HK-2 (cell line): ENCODE results near the gene SHTN1.

Source experiments
- DNase-seq: peaks from one replicate; pipeline ENCODE4 v3.0.0-alpha.2; 2018; ENCODE audit not compliant: unreplicated experiment

The SHTN1 gene

DNA sequence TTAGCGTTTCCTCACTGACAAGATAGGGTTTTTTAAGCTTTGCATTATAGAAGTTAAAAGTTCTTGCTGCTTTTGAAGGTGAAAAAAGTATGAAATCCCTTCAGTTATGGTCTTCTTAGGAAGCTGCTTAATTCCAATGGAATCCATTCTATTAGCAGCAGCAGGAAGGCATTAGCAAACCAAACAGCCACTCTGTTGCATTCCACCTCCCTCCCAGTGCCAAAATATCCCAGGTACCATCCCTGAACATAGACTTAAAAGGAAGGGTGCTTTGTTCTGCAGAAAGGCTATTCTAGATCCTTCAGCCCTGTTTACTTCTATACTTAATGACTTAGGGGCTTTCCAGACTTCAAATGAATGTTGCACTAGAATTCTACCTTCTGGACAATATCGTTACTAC is 131.9 kb downstream of the SHTN1 start:
- DNase-seq, result no peak

DNA sequence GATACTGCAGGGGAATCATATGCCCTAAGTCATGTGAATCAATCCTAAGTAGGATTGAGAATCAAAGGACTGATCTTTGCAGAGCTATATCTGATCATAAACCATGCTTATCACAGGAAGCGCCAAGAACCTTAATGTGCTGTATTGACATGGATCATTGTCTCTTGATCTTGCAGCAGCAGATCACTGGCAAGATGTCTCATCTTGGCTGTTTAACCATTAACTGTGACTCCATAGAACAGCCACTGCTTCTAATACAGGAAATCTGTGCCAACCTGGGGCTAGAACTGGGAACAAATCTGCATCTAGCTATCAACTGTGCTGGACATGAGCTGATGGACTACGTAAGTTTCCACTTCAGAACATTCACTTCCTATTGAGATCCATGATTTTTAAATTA is 134.0 kb downstream of the SHTN1 start:
- DNase-seq, result no peak

DNA sequence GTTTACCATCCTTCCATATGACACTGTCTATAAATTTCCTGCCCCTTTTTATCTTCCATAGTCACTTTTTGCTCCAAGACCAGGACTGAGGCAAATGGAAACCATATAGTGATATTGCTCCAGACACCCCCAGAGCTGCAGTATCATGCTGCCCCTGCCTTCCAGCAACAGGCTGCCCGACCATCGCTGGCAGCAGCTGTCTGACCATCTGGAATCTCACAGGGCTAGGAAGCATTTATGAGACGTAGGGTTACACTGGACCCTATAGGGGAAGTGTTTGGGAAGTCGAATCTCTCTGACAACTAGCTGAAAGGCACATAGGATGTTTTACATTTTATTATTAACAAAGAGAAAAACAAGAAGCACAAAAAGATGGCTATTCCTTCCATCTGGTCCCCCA is 136.3 kb downstream of the SHTN1 start:
- DNase-seq, result no peak

DNA sequence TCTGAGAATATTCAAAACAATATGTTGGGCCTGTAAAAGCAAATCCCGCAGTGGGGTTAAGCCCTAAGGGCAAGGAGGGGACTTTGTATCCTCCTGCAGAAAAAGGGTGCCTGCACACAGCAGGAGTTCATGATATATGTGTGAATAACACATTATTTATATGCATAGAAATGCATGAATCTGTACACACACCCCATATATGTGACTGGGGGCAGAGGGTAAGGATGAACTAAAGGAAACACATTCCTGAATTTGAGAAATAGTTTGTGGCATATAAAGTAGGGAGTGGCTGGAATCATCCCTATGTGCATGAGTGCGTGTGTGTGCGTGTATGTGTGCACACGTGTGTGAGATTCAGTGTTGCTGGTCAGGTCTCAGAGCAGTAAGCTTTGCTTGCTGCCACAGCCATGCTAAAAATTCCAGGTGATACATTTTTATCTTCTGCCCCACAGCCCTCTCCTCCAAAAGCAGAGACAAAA is 136.8 kb downstream of the SHTN1 start:
- no peak for DNase-seq

DNA sequence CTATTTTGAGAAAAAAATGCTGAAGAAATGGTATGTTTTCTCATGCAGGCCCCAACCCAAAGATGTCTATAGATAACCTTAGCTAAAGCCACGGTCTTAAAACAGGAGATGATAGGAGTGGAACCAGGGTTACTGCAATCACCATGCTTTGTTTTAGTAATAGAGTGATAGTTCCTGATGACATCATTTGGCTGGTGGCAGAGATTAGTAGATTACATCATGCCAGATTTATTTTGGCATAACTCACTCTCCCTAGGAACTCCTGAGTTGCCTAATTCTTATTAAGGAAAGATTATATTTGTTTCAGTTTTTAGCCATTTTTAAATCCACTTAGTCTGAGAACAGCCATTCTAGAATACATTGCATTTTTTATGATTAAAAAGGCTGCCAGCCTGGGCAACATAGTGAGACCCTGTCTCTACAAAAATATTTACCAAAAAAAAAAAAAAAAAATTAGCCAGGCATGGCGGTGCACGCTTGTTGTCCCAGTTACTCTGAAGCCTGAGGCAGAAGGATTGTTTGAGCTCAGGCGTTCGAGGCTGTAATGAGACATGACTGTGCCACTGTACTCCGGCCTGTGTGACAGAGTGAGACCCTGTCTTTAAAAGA is 137.9 kb downstream of the SHTN1 start:
- no peak for DNase-seq

DNA sequence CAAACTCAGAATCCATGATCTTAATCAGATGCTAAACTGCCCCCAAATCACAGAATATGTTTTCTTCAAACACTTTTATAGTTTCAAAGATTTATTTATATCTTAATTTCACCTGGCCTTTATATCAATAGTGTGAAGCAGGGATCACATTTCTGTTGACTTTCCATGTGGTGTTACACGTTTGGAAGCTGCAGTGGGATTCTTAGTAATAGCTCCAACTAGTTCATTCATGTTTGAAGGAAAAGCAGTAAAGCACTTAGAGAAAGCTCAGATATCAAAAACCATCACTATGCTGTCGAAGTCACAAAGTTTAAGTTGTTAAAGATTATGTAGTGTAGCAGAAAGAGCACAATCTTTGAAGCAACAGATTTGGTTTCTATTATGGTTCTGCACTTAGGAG is 138.9 kb downstream of the SHTN1 start:
- DNase-seq, result no peak

DNA sequence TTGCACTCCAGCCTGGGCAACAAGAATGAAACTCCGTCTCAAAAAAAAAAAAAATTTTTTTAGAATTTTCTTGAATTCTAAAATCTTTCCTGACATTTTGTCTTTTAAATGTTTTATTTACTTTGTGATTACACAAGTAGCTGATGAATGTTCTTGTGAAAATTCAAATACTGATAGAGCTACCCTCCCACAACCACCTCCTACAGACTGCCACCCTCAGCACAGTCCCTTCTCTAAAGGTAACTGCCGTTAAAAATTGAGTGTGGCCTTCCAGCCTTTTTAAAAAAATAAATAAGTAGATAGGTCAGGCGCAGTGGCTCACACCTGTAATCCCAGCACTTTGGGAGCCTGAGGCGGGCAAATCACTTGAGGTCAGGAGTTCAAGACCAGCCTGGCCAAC is 140.6 kb downstream of the SHTN1 start:
- DNase-seq, result no peak

DNA sequence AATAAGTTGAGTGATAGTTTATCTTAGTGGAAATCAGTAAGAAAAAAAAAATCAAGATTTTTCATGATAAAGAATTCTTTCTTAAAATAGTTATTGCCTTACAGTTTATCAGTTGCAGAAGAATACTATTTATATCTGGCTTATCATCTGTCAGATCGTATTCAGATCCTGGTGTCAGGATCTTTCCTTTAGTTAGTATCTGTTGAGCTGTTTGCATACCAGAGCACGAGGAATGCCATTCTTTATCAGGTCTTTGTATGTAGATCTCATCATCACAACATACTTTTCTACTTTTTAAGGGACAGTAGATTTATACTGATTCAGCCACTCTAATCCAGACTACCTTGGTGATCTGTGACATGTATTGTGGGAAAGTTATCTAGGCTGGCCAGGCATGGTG is 143.2 kb downstream of the SHTN1 start:
- no peak for DNase-seq

DNA sequence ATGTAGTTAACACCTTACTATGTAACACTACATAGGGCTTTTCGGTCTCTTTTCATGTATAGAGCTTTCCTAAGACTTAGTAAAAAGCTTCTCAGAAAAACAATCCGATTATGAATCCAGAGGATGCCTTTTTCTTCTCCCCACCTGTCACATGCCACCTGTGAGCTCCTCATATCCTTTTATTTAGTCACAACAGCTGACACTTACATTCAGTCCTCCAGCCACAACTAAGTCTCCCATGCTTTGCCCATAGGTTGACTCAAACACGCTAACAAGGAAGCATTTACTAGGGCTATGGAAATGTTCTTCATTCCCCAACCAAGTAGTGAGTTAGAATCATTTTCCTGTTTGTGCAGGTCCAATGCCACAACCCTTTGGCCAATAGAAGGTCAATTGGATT is 147.8 kb downstream of the SHTN1 start:
- DNase-seq, result no peak

DNA sequence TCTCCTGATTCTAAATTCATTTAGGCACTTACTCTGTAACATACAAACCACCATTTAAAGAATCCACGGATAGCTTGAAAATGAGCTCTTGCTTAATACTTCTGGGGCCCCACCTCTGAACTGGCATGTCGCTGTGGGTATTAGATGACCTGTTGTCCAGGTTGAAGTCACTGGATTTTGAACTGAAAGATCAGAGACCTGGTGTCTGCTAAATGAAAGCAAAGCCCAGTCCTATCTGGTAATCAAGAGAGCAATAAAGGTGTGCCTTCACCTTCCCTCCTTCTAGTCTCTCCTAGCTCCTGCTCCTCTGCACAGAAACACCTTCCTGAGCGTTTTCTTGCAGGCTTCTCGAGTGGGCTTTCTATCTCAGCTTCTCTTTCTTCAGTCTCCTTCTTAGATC is 151.3 kb downstream of the SHTN1 start:
- DNase-seq, result no peak

DNA sequence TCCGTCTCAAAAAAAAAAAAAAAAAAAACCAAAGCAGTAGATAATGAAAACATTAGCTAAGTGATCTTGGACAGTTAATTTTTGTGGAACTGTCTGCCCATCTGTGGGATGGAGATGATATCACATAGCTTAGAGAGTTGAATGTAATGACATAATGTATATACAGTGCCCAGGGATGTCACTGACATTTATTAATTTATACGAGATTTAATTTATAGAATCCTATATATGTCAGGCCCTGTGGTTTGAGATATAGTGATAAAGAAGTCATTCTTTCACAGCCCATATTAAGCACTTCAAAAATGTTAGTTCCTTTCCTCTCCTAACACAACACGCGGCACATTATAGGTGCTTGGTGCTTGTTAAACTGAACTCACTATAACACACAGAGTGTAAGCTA is 151.7 kb downstream of the SHTN1 start:
- no peak for DNase-seq

DNA sequence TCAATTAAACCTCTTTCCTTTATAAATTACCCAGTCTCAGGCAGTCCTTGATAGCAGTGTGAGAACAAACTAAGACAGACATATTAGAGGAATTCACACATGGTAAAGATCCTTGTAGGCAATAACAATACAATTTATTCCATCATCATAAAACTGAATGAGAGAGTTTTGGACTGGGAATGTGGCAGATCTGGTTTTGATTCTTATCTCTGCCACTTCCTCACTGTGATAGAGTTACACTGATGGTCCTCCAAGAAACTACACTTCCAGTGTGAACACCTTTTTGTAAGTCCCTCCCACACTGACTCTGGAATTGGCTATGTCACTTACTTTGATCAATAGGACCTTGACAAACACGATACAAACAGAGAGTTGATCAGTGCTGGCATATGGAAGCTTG is 152.7 kb downstream of the SHTN1 start:
- no peak for DNase-seq

DNA sequence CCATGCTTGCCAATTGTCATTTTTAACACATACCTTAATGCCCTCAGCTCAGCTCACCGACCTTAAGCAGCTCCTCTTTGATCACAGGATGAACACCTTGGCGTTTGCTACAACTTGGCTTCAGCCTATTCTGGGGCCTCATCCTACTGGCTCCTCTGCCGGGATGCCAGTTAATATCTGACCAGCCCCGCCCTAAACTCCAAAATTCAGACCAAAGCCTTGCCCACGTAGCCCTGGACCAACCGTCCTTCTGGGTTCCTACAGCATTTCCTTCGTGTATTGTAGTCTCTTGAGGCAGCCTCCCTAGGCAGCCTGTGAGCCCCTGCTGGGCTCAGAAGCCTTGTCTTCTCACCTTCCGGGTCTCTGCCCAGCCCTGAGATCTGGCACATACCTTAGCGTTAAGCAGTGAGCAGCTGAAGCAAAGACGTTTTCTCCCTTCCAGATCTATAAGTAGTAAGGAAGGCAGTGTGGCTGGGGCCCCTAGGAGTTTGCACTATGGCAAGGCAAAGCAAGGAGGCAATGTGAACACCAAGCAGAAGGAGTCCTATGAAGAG is 154.9 kb downstream of the SHTN1 start:
- no peak for DNase-seq

DNA sequence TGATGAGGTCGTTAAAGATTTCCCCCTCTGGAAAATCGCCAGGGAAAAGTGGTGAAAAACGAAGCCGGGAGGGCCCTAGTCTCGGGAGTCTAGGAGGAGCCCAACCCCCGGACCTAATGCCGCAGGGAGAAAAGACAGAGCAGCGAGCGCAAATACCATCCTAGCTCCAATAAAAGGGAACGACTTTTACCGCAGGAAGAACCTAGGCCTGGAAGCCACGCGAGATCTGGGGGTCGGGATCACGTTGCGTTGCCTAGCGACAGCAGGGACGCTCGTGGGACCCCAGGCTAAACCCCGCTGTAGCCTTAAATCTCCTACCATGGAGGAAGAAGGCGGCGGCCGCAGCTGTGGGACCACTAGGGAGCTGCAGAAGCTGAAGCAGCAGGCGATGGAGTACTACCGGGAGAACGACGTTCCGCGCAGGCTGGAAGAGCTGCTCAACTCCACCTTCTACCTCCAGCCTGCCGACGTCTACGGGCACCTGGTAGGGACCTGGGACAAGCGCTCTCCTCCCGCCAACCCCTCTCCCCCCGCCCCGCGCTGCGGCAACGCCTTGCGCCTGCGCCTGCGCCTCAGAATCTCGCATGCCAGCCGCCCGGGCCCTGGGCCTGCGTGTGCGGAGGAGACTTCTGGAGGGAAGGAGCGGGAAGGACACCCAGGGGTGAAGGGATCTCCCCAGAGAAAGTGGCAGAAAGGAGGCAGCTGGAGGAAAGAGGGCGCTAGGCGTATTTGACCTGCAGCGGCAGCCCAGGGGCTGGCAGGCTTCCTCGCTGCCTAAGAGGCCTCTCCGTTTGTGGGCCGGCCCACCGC is 155.5 kb downstream of the SHTN1 start, which contains the start of gene ENO4:
Gene ENO4, plus strand, starts transcription at position 252 of the 810 bp plus-strand sequence. Its CDS starts 68 bp downstream, at position 320.
- DNase-seq, result peak; percentile 88

DNA sequence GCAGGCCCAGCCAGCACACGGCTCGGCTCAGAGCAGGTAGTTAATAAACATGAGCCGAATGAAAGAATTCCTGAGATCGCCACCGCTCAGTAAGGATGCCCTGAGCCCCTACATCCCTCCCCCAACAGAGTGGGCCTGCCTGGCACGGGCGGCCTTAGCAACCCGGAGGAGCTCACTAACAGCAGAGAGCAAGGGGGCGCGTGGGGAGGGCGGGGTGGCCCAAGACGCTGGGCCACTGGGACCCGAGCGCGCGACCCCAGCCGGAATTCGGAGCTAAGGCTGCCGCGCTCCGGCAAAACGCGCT is 156.1 kb downstream of the SHTN1 start:
- no peak for DNase-seq

DNA sequence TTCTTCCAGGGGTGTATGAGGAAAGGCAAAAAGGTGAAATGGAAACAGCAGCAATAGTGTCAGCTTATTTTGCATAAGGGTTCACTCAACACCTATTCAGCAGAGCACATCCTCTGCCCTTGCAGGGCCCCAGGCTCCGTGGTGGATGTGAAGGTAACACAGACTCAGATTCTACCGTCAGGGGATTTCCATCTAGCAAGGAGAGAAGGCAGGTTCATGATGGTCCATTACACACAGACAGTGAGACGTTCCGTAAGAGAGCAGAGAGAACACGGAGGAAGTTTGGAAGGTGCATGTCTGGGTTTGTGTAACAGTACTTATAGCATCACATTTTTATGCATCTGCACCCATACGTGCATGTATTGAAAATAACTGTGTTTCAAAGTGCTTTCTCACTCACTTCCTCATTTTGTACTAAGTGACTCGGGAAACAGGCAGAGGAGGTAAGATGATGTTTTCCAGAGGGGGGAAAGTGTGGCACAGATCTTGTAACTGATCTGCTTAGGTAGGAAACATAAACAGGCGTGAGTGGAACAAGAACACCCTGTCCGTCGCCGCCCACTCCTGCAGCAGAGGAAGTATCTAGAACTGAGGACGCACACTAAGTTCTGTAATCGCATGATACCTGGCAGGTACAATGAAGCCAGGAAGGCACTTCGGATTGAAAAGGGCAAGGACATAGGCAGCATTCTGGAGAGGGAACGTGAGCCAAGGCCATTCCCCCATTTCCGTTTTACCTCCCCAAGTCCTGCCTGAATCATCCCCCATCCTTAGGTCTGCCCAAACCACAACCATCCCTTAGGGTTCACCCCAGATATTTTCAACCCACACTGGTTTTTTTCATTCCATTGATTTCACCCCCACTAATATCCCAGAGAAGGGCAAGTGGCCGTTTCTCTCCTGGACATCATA is 156.7 kb downstream of the SHTN1 start:
- no peak for DNase-seq

DNA sequence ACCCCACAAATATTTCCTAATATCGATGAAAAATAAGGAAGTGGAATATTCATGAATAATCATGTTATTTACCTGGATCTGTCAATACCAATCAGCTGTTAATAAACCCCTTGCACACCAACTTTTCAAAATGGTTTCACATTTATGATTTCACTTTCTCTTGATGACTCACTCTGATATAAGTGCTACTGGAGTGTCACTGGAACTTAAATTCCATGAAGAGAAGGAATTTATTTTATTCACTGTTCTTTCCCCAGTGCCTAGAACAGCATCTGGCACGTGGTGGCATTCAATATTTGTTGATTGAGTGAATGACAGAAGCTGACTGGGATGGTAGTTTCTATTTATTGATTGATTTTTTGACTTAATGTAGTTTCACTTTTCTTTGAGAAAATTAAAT is 159.2 kb downstream of the SHTN1 start:
- no peak for DNase-seq

DNA sequence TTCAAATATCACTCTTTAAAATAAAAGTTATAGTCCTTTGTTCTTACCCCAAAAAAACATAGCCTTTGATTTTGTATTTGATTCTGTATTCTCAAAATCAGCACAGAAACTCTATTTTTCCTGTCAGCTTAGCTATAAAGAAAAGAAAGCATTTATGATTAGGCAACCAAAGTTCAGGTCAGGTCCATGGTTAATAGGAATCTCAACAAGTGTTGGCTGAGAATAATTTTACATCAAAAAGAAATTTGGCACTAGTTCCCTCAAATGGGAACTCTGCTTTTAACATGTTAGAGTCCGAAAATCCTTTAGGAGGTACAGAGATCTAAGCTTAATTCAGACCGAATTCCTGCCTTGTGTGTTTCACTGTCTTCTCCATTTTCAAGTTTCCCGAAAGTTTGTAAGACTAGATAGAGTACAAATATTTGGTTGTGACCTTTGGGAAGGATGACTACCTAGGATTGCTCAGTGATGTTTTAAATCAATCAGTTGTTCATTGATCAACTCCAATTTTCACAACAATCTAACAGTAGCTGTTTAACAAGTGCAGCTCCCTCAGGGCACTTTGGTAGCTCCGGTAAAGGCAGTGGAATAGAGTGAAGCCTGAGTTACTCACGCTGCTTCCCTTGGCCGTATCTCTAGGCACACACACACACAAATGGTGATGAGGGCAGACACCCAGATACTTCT is 164.5 kb downstream of the SHTN1 start:
- DNase-seq, result no peak

DNA sequence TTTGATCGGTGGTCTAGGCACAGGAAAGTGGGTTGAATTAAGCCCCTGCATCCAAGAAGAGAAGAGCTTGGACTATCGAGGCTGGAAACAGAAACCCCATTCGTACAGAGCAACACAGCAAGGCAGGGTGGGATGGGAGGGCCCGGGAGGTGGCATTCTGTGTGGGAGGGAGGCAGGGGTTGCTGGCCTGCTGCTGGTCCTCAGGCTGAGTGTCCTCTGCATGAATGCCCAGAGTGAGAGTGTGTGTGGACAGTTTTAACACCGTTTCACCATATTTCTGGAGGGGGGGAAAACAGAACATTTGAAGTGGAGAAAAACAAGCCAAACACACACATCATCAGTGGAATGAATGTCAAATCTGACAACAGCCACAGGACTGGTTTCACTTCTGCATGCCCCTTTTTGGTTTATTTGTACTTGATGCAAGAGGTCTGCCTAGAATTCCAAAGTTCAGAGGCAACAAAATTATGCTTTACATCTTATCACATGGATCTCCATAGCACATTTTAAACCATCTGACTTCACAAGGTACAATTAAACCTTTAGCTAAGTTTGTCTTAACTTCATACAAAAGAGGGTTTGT is 166.8 kb downstream of the SHTN1 start:
- DNase-seq, result no peak

DNA sequence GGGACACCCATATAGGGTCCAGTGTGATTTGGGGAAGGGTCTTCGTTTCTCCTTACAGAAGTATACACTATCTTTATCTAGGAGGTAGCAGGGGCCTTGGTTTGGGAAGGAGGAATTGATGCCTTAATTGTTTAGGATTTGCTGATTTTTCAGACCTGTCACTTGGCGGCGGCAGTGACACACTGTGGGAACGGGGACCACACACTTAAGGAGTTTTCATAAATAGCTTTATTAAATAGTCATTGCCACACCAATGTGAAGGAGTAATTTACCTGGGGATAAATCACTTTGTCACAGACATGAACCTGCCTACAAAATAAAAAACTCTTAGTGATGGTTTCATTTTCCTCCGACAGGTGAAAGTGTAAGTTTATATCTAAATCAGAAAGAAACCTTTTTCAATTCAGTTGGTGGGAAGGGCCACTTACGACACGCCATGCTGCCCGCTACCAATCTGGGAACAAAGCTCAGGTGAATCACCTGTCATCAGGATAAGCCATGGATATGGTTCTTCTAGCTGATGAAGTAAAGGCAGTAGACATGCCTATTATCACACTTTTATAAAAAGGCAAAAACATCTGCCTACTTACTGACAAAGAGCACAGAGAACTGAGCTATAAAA is 168.0 kb downstream of the SHTN1 start:
- DNase-seq, result no peak

DNA sequence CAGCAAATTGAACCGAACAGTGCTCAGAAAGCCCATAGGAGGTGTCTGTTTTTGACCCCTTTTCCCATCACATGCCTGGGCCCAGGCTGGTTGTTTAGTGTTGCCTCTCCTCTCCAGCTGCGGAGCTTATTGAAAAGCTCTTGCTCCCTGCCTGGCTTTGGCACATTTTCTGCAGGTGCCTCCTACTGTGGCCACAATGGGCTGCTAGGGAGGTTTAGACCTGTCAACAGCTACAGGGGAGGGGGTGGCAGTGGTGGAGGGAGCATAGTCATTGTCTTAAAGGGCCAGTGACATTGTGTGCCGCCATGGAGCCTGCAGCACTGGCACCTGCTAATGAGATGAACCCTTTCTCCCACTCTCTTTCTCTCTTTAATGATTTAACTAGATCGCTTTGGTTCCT is 168.9 kb downstream of the SHTN1 start:
- no peak for DNase-seq
